NB4 (cell line): Measurements from ENCODE around the gene VAV2.

Experiments used
- MYC ChIP-seq: IDR thresholded peaks from 2 replicates; pipeline ENCODE4 v1.6.1; 2011; ENCODE audit warnings: low read depth, low read length
- POLR2A ChIP-seq: IDR thresholded peaks from 2 replicates; pipeline ENCODE4 v1.6.1; 2011; ENCODE audit warnings: mild to moderate bottlenecking; ENCODE audit not compliant: insufficient read length; ENCODE audit errors: extremely low read depth
- TF ChIP-seq, protein P1 (sequence below): IDR thresholded peaks from one replicate; pipeline ENCODE4 v1.5.1; 2012; ENCODE audit warnings: low read depth, low read length
- TF ChIP-seq, protein P2 (sequence below): IDR thresholded peaks from 2 replicates; pipeline ENCODE4 v1.6.1; 2011; ENCODE audit warnings: low read depth, low read length

DNA sequence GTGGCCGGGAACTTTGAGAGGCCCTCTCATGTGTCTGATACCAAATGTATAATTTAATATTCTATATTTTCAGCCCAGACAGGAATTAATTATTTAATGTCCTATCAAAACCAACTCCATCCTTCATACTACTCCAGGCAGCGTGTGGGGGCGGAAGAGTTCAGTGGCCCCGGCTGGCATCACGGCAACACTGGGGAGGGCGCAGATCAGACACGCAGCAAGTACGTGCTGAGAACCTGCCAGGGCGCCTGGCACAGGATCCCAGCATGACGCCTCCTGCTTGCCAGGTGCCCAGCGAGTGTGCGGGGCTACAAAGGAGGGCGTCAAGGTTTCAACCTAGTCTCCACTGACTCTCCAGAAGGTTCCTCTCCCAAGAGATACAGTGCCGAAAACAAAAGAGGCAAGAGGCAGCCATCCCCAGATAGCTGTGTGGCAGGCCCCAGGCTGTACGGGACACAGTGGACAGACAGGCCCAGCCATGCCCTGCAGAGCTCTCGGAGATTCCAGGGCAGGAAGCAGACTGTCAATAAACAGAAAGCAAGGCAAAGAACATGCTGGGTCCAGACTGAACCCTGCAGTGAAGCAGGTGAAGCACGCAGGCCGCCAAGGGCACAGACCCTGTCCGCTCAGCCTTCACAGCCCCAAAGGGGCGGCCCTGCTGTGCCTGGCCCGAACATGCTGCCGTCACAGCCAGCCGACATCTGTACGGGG, 110.3 kb downstream of the VAV2 start:
- TF ChIP-seq, protein P1, sequence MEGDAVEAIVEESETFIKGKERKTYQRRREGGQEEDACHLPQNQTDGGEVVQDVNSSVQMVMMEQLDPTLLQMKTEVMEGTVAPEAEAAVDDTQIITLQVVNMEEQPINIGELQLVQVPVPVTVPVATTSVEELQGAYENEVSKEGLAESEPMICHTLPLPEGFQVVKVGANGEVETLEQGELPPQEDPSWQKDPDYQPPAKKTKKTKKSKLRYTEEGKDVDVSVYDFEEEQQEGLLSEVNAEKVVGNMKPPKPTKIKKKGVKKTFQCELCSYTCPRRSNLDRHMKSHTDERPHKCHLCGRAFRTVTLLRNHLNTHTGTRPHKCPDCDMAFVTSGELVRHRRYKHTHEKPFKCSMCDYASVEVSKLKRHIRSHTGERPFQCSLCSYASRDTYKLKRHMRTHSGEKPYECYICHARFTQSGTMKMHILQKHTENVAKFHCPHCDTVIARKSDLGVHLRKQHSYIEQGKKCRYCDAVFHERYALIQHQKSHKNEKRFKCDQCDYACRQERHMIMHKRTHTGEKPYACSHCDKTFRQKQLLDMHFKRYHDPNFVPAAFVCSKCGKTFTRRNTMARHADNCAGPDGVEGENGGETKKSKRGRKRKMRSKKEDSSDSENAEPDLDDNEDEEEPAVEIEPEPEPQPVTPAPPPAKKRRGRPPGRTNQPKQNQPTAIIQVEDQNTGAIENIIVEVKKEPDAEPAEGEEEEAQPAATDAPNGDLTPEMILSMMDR, result no peak
- no peak for TF ChIP-seq POLR2A
- no peak for TF ChIP-seq MYC
- TF ChIP-seq, protein P2, sequence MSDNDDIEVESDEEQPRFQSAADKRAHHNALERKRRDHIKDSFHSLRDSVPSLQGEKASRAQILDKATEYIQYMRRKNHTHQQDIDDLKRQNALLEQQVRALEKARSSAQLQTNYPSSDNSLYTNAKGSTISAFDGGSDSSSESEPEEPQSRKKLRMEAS, result no peak
